ENCODE results near the gene TSPYL4. TPM values are rescaled to one million over a fixed set of nuclear protein-coding genes. Genes with fewer than 3 reads are reported as not detected.
"Not testable (repeated sequence)": the region's sequence is repeated elsewhere in the genome, so short reads cannot be mapped to it uniquely, and the experiment has no call there.

TSPYL4 gene
- total RNA-seq, 1 experiment from 2014 or later: 15.0 TPM

DNA sequence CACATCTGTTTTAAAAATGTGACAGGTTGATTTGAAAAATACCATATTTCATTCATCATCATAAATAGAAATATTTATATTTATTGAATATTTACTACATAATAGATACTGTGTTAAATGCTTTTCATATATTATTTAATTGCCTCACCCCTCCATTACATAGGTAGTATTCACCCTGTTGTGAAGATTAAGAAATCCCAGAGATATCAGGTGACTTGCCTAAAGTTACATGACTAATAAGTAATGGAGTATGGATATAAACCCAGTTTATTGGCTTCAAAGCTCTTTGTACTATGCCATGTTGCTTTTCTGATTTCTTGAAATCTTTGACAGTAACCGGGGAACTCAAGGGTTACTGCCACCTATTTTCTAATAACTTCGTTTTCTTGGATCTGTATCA lies 36.0 kb upstream of the TSPYL4 start:
- Mint-ChIP-seq H3K36me3 (ENCODE audit: insufficient read depth, unreplicated experiment) (no peaks in the 10 kb centered on the region), H3K27ac (ENCODE audit: unreplicated experiment) (no peak overlapping the region), H3K27me3 (ENCODE audit: unreplicated experiment) (no peaks in the 10 kb centered on the region), H3K4me3 (ENCODE audit: low read depth, unreplicated experiment) (no peak overlapping the region), H3K9me3 (ENCODE audit: low read depth, unreplicated experiment) (no peaks in the 10 kb centered on the region), H3K4me1 (ENCODE audit: low read depth, unreplicated experiment) (no peaks in the 10 kb centered on the region)
- no TSS peak for BruUV-seq (replicated peaks)
- CTCF ChIA-PET: no interaction called here
- TF ChIP-seq, protein P1, sequence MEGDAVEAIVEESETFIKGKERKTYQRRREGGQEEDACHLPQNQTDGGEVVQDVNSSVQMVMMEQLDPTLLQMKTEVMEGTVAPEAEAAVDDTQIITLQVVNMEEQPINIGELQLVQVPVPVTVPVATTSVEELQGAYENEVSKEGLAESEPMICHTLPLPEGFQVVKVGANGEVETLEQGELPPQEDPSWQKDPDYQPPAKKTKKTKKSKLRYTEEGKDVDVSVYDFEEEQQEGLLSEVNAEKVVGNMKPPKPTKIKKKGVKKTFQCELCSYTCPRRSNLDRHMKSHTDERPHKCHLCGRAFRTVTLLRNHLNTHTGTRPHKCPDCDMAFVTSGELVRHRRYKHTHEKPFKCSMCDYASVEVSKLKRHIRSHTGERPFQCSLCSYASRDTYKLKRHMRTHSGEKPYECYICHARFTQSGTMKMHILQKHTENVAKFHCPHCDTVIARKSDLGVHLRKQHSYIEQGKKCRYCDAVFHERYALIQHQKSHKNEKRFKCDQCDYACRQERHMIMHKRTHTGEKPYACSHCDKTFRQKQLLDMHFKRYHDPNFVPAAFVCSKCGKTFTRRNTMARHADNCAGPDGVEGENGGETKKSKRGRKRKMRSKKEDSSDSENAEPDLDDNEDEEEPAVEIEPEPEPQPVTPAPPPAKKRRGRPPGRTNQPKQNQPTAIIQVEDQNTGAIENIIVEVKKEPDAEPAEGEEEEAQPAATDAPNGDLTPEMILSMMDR (IDR thresholded peaks at IDR 0.05; ENCODE audit: unreplicated experiment): no peak
- no peak for DNase-seq
- intact Hi-C loops (cut with micrococcal nuclease; ENCODE audit: unreplicated experiment): loop anchor here (5.0 kb wide), 2 partner anchors 112 to 222 kb away; partner anchors contain the start of gene CALHM5

- Mint-ChIP-seq H3K9me3 (ENCODE audit: low read depth, unreplicated experiment) (no peaks in the 10 kb centered on the region), H3K4me3 (ENCODE audit: low read depth, unreplicated experiment) (no peak overlapping the region), H3K36me3 (ENCODE audit: insufficient read depth, unreplicated experiment) (no peaks in the 10 kb centered on the region), H3K27ac (ENCODE audit: unreplicated experiment) (no peak overlapping the region), H3K27me3 (ENCODE audit: unreplicated experiment) (no peaks in the 10 kb centered on the region), H3K4me1 (ENCODE audit: low read depth, unreplicated experiment) (no peaks in the 10 kb centered on the region)
- intact Hi-C loops (cut with micrococcal nuclease; ENCODE audit: unreplicated experiment): loop anchor here (1.0 to 5.0 kb wide), 5 partner anchors 115 to 274 kb away; partner anchors contain the start of gene CALHM5
- CTCF ChIA-PET: interaction anchor here (0.6 to 1.7 kb wide), 14 partner anchors 8 to 279 kb away, joined by 3 to 12 read pairs (median 4); partner anchors contain the start of genes CALHM5 and TSPYL1
- TF ChIP-seq, protein P1 (IDR thresholded peaks at IDR 0.05; ENCODE audit: unreplicated experiment): peak; percentile 58
- BruUV-seq (replicated peaks): no TSS peak
- DNase-seq: no peak
Measured at GRCh38 chr6:116287689-116288282, 33.9 kb upstream of the TSPYL4 start.

DNA sequence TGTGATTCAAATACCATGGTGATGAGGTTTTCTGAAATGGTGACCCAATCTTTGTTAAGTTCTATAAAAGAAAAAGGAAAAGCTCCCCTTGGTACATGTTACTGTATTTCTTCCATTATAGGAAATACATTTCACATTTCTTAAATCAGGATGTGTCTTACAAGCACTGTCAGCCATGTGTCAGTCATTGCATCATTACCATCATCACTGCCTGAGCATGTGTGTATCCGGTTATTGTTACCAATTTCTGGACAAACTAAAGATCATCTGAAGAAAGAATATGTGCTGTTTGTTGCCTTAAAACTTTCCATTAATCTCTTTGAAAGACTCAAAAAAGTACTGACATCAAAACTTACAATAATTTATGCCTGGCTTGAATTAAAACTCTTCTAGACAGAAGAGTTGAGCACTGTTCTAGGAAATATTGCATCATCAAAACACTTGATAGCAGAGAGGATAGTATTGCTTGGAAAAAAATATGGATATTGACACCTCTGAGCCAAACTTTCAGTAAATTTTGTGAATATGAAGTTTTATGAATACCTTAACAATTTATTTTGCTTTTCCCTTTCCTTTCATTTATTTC lies 33.0 kb upstream of the TSPYL4 start:
- DNase-seq: no peak
- Mint-ChIP-seq H3K36me3 (ENCODE audit: insufficient read depth, unreplicated experiment) (no peaks in the 10 kb centered on the region), H3K4me1 (ENCODE audit: low read depth, unreplicated experiment) (no peaks in the 10 kb centered on the region), H3K4me3 (ENCODE audit: low read depth, unreplicated experiment) (no peak overlapping the region), H3K9me3 (ENCODE audit: low read depth, unreplicated experiment) (no peaks in the 10 kb centered on the region), H3K27me3 (ENCODE audit: unreplicated experiment) (no peaks in the 10 kb centered on the region), H3K27ac (ENCODE audit: unreplicated experiment) (no peak overlapping the region)
- BruUV-seq (replicated peaks): no TSS peak
- CTCF ChIA-PET: interaction anchor here (0.6 to 1.7 kb wide), 12 partner anchors 7 to 280 kb away, joined by 3 to 12 read pairs (median 4); partner anchors contain the start of genes CALHM5 and TSPYL1
- intact Hi-C loops (cut with micrococcal nuclease; ENCODE audit: unreplicated experiment): loop anchor here (1.0 to 5.0 kb wide), 5 partner anchors 115 to 274 kb away; partner anchors contain the start of gene CALHM5
- TF ChIP-seq, protein P1 (IDR thresholded peaks at IDR 0.05; ENCODE audit: unreplicated experiment): no peak

GRCh38 chr6:116284984-116285383 lies 31.1 kb upstream of the TSPYL4 start:
- DNase-seq; H3K9me3 Mint-ChIP-seq (ENCODE audit: low read depth, unreplicated experiment); H3K27ac Mint-ChIP-seq (ENCODE audit: unreplicated experiment); H3K27me3 Mint-ChIP-seq (ENCODE audit: unreplicated experiment); H3K36me3 Mint-ChIP-seq (ENCODE audit: insufficient read depth, unreplicated experiment); CTCF ChIA-PET; H3K4me3 Mint-ChIP-seq (ENCODE audit: low read depth, unreplicated experiment); H3K4me1 Mint-ChIP-seq (ENCODE audit: low read depth, unreplicated experiment); BruUV-seq (replicated peaks): not testable (repeated sequence)
- intact Hi-C loops (cut with micrococcal nuclease; ENCODE audit: unreplicated experiment): loop anchor here (5.0 kb wide), 2 partner anchors 117 to 227 kb away; partner anchors contain the start of gene CALHM5

DNA sequence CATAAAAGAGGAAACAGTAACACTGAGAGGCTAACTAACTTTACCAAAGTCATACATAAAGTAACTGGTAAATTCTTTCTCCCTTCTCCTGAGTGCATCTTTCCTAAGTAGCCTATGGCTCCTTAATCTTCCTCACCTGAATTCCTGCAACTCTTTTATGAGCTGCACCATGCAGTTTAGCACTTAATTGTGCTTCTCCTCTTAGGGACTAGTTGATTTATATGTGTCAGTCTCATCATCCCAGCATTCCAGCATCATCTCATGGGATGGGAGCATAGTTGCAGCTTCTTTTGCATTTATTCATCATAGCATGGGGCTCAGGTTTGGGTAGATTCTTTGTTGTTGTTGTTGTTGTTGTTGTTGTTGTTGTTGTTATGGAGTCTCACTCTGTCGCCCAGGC lies 29.3 kb upstream of the TSPYL4 start:
- Mint-ChIP-seq H3K27ac (ENCODE audit: unreplicated experiment) (no peak overlapping the region), H3K27me3 (ENCODE audit: unreplicated experiment) (no peaks in the 10 kb centered on the region), H3K4me3 (ENCODE audit: low read depth, unreplicated experiment) (no peak overlapping the region), H3K36me3 (ENCODE audit: insufficient read depth, unreplicated experiment) (peaks cover 21% of the 10 kb centered on the region), H3K4me1 (ENCODE audit: low read depth, unreplicated experiment) (peaks cover 13% of the 10 kb centered on the region), H3K9me3 (ENCODE audit: low read depth, unreplicated experiment) (no peaks in the 10 kb centered on the region)
- BruUV-seq (replicated peaks): no TSS peak
- CTCF ChIA-PET: no interaction called here
- TF ChIP-seq, protein P1 (IDR thresholded peaks at IDR 0.05; ENCODE audit: unreplicated experiment): no peak
- DNase-seq: no peak
- intact Hi-C loops (cut with micrococcal nuclease; ENCODE audit: unreplicated experiment): no loop called here

Data from Calu3 (cell line).